ENCODE results near the gene HOXC10.

GRCh38 chr12:53967421-53967925 is 17.5 kb upstream of the HOXC10 start:
- TF ChIP-seq CTCF (IDR thresholded peaks at IDR 0.05) (no peak), POLR2A (IDR thresholded peaks at IDR 0.05) (no peak)
